H1 (cell line): Measurements from ENCODE around the gene LKAAEAR1. TPM values are rescaled to one million over a fixed set of nuclear protein-coding genes. Genes with fewer than 3 reads are reported as not detected.

Experiments
- GABPA ChIP-seq: IDR thresholded peaks from 2 replicates; pipeline ENCODE4 v1.6.1; 2011; ENCODE audit warnings: mild to moderate bottlenecking, low read length, moderate library complexity, borderline replicate concordance; ENCODE audit not compliant: insufficient read depth
- TAF1 ChIP-seq: IDR thresholded peaks from 2 replicates; pipeline ENCODE4 v1.6.1; 2011; ENCODE audit warnings: mild to moderate bottlenecking, low read depth, low read length
- polyA plus RNA-seq, 7 experiments: library from polyadenylated mRNA; depleted of rRNA in 3 of 7; stranded (reverse) in 5 of 7; unstranded in 2 of 7; fragments of >200 nt in 5 of 7; fragments of 200-250 nt in 2 of 7; gene quantifications; 1 replicate in 5 of 7; 2 replicates in 1 of 7; 4 replicates in 1 of 7; pipeline versions ENCODE4 v1.2.1 to v1.2.3, GENCODE V29; 2011 to 2013; ENCODE audit warnings: missing spikeins in 2 of 7, mixed read lengths in 2 of 7
- total RNA-seq: library from RNA; stranded (reverse); fragmentation: NEBNext Ultra II Directional; extraction: Animal tissue kit (Norgen Biotek cat#: 25700); gene quantifications from 2 replicates; pipeline ENCODE4 v1.2.1, GENCODE V29; 2021

The LKAAEAR1 gene
- total and polyA plus RNA-seq, 2 of the 8 experiments (the other 6 are each of a cell fraction or from before 2014, with no cell fraction given) = 0.41 to 0.53 TPM

DNA sequence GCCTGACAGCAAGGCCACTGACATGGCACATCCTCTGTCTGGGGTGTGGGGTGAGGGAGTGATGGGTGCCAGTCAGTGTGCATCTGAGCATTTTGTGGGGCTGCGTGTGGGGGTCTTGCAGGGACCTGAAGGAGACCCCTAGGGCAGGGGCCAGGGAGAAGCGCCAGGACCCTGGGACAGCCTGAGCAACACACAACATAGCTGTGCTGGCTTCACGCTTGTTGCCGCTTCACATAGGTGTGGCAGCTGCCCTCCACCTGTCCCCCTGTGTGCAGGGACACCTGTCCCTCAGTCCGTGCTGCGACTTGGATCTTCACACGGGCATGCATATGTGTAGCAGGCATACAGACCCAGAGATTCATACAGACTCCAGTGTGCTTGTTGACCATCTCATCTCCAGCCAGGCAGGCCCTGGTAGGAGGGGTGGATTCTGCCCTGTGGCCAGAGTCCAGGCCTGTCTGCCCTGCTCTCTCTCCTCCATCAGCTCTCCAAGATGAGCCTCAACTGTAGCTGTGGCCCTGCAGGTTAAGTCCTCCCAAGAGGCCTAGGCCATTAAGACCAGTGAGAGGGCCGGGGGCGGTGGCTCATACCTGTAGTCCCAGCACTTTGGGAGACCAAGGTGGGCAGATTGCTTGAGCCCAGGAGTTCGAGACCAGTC is 26.3 kb upstream of the LKAAEAR1 start (continued):
- TF ChIP-seq TAF1 (no peak), GABPA (no peak)
